HG02884 (cell line): ENCODE data around the gene FBXL14.
A peak's percentile ranks its signal among the peaks of the same experiment; 100 is the strongest.
"Not testable (repeated sequence)": the region's sequence is repeated elsewhere in the genome, so short reads cannot be mapped to it uniquely, and the experiment has no call there.

Experiments used
- ATAC-seq: cut with Tn5 transposase; IDR thresholded peaks from one replicate; pipeline ENCODE4 v1.9.1; 2021; ENCODE audit warnings: mild to moderate bottlenecking, moderate library complexity; ENCODE audit not compliant: unreplicated experiment

Gene FBXL14

GRCh38 chr12:1620092-1620491 is 25.7 kb upstream of the FBXL14 start:
- ATAC-seq: no peak

DNA sequence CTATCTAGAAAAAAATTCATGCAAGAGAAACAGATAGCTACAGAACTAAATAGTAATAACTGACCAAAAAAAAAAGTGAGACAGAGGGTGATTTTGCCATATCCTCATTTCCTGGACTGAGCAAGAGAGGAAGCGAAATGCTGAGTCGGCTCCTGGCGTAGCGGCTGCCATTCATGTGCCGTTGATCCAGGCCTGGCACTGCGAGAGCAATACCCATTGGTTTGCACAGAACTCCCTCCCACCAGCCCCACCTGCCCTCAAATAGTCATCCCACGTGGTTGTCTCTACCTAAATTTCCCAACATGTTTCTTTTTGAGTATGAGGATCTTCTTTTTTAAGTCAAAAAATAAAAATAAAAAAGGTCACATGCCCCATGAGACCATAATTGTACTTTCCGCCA is 25.2 kb upstream of the FBXL14 start:
- peak; percentile 62 for ATAC-seq

- ATAC-seq: no peak
Measured at GRCh38 chr12:1619159-1619558, 24.8 kb upstream of the FBXL14 start.

DNA sequence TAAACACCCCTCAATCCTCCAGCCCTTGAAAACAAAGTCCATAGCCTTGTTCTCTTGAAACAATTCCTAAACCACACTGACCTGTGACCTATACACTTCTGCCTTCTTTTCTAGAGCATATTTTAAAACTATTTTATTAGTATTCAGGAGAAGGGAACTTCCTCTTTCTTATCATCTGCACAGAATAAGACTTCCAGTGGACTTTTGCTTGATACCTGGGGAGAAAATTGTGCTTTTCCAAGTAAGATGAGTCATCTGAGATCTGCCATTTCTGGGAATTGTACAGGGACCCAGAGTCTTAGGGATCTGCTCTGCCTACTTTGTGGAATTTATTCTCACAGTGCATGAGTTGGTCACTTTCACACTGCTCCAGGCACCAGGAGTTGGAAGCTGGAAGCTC is 24.1 kb upstream of the FBXL14 start:
- no peak for ATAC-seq

DNA sequence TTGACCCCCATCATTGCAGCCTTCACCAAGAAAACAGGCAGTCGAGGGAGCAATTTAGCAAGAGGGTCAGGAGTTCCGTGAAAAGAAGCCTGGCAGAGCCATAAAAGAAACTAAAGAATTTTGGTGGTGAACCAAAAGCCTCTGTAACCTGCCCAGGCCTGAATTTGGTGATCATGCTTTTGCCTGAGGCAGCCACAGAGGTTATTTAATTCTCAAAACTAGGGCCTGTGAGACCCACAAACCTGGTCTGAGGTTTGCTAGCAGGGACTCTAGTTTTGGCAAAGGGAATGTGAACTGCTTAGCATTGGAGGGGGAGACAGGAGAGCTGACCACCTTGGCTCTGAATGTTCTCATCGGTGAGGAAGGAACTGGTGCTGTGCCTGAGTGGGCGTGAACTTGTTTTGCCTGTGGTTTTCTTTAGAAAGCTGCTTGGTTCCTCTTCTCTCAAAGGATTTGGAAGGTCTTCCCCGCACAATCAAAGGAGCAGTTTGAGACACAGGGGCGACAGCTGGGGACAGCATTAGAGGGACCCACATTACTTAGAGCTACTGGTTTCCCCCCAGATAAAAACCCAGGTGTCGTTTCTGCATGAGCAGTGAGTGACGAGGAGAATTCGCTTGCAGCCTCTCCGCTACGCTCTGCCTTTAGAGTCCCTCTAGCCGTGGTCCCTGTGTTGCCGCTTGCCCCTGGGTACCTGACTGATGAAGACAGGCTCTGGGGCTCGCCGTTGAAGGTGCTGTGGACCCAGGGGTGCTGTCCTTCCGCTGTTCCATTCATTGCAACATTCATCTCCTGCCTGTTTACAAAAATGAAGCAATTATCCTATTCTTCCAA is 22.1 kb upstream of the FBXL14 start:
- no peak for ATAC-seq

DNA sequence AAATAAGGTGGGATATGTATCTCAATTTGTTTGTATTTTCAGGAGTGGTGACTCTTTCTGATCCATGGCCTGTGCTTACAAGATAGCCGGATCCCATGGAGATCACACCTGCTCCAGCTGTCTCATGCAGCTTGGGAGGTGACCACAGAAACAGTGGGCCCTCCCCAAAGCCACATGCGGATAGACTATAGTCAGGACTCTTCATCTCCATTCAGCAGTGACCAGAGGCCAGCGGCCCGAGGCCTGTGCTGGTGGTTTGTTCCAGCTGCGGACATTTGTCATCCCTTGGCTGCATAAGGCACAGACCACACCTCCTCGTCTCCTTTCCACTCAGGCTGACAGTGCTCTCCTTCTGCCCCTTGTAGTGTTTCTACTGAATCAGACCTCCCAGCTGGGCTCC is 20.0 kb upstream of the FBXL14 start:
- no peak for ATAC-seq

DNA sequence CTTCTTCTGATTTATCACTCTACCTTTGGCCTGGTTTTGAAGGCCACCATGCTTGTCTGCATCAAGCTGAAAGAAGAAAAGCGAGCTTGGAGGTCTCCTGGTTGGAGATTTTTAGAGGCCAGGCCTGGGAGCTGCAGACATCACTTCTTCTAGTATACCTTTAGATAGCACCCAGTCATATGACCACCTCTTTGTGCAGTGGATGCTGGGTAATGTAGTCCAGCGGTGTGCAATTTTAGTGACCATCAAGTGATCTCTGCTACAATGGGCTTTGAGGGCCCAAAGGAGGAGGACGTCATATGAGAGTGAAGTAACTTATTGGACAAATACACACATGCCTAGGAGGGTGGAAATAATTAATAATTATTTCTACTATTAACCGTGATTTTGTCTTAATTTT is 19.5 kb upstream of the FBXL14 start:
- no peak for ATAC-seq

DNA sequence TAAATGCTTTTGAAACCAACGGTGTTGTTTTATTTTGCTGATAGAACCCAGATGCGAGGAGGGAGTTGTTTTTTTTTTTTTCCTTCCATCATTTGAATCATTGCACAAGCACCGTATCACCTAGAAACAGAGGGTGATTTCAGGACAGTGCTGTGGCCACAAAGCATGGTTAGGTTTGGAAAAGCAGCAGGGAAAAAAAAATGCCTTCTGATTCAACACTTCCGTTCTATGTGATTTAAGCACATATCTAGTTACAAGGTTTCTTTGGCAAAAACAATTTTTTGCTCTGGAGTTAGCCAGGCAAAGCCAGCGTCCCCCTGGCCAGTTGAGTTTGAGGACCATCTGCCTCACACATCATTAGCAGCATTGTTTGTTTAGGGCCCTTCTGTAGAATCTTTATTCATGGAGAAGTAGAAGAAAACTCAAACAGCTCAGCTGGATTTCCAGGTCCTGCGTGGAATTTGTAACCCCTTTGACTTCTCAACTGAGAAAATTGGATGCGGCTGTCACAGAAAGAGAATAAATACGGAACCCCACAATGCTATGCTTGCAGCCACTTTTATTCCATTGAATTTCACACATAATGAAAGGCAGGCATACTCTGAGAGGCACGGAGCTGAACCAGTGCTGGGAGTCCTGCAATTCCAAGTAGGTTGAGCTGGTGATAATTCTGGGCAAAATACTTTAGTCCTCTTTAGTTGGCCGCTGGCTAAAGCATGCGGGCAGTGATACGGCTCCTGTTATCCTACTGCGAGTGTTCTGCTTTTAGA is 17.6 kb upstream of the FBXL14 start:
- no peak for ATAC-seq

DNA sequence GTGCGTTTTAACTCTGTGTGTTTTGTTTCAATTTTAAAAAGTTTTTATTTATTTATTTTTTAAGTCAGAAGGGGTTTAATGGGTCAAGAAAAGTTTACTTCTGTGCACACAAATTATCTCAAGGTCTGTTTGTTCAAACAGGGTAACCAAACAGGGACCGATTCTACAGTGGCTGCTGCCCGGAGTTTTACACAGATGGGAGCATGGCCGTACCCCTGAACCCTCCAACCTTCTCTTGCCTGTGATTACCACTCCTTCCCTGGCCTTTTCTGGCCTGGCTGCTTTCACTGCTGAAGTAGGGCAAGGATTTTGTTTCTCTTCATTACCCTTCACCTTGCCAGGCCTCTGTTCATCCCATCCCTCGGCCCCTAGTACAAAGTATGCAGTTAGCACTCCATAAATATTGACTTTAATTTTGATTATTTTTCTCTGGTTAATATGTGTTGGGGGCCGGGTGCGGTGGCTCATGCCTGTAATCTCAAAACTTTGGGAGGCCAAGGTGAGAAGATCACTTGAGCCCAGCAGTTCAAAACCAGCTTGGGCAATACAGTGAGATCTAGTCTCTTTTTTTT is 15.8 kb upstream of the FBXL14 start:
- no peak for ATAC-seq

- no peak for ATAC-seq
Measured at GRCh38 chr12:1608713-1609119, 14.3 kb upstream of the FBXL14 start.

DNA sequence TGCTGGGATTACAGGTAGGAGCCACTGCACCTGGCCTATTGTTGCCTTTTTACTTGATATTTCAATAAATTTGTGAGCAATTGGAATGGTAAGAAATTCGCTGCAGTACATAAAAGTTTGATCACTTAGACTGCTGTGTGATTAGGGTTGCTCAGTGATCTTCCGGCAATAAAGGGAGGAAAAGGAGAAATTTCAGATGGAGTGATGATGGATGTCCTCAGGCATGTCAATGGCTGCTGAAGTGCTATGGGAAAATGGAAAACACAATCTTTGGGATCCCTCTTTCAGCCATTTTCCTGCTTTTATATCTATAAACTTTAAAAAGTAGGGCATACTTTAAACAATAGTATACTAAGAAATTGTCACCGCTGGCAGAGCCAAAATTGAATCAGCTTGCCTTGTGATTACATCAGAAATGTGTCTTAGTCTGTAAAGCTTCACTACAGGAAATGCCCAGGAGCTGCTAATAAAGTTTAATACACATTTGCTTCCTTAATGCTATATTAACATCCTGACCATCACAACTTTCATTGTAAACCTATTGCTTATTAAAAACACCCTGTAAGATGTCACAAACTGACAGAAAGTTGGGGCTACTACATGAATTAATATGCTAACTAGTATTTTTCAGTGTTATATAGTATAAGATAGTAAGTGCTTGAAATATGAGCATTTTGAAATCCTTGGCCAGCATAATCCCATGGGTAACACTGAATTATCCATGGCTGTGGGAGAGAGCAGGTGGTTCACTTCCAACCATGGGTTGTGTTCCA is 13.7 kb upstream of the FBXL14 start:
- ATAC-seq: no peak

- ATAC-seq: no peak
Measured at GRCh38 chr12:1606021-1606622, 11.7 kb upstream of the FBXL14 start.

GRCh38 chr12:1605129-1606020 is 11.0 kb upstream of the FBXL14 start:
- ATAC-seq: no peak

DNA sequence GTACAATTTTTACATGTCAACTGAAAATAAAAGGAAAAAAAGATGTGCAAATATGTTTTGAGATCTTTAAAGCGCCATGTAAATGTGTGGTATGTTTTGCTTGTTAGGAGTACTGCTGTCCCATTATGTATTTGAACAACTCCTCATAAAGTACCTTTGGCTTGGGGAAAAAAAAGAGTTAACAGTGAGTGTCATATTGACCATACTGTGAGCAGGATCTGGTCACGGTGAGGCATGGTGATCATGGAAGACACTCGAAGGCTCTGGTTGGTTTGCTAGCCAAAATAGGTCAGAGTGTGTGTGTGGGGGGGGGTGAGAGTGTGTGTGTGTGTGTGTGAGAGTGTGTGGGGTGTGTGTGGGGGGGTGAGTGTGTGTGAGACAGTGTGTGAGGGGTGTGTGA is 10.1 kb upstream of the FBXL14 start:
- no peak for ATAC-seq

DNA sequence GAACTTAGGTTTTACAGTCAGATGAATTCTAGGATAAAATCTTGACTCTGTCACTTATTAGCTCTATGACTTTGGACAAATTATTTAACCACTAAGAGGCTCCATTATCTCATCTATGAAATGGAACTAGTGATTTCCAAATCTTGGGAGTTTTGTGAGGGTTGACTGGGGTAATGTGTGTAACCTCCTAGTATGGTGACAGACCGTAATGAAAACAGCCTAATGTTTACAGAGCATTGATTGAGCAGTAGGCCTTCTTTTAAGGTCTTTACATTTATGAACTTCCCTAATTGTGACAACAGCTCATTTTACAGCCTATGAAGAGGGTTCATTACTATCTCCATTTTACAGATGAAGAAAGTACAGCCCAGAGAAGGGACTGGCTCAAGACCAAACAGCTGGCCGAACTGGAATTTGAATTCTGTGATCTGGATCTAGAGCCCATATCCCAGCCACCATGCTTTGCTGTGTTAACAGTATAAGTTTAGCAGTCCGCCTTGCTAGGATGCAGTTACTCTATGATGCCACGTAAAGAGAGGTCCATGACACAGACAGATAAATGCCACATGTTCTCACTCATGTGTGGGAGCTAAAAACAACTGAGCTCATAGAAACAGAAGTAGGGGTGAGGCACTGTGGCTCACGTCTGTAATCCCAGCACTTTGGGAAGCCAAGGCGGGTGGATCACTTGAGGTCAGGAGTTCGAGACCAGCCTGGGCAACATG is 9.1 kb upstream of the FBXL14 start:
- no peak for ATAC-seq

DNA sequence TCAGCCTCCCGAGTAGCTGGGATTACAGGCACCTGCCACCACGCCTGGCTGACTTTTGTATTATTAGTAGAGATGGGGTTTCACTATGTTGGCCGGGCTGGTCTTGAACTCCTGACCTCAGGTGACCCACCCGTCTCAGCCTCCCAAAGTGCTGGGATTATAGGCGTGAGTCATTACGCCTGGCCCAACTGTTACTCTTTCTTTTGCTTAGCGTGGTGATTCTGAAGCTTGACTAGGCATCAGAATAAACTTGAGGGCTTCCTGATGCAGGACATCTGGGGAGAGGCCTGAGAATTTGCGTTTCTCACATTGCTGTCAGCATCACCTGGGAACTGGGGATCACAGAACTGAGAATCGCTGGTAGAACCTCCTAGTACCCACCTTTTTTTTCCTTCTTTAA is 8.3 kb upstream of the FBXL14 start:
- not testable (repeated sequence) for ATAC-seq

GRCh38 chr12:1598757-1599156 is 4.4 kb upstream of the FBXL14 start:
- no peak for ATAC-seq

DNA sequence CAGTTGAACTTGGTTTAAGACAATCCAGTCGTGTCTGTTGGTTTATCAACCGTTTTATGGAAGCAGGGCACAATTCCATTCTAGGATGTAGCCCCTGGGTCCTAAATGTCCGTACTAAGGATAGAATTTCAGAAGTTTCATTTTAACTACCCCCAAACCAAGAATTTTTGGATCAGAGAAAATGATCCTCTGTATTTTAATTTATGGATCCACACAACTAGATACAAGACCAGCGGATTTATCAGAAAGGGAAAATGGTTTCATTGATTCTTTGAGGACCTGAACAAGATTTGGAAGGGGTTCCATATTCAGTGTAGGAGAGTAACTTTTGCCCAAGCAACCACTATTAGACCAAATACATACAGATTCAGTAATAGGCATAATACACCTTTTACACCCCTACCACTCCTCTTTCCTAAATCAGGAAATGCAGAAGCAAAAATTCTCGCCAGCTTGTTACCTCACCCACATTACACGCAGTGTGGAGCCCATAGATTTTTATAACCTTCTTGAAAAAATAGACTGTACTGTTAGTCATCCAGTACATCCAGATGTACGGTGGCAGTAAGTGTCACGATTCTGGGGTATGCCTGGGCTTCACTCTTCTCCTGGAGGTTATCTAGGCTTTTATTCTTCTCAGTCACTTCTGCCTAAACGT is 1.4 kb upstream of the FBXL14 start:
- ATAC-seq: no peak
